ENCODE measurements around the gene TTC22.

The TTC22 gene

DNA sequence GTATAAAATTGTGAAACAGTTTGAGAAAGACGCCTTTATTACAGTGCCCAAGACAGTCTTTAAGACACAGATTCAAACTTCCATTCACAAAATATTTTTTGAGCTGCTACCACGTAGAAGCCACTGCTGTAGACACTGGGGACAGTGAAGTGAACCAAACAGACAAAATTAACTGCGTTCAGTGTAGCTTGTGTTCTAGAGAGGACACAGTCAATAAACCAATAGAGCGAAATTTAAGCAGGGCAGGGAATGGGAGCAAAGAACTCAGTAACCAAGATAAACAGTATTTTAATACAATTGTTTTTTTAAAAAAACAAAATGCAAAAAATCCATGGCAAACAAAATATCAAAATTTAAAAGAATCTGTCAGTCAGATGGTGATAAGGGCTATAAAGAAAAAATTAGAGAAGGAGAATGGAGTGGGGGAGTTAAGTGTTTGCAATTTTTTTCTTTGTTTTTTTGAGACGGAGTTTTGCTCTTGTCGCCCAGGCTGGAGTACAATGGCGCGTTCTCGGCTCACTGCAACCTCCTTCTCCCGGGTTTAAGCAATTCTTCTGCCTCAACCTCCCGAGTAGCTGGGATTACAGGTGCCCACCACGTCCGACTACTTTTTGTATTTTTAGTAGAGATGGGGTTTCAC lies 36.1 kb downstream of the TTC22 start:
- Histone ChIP-seq H3K4me3 (ENCODE audit: severe bottlenecking) (peak overlapping the region; percentile 70), H3K9me3 (ENCODE audit: severe bottlenecking) (no peaks in the 10 kb centered on the region), H3K27me3 (ENCODE audit: insufficient read depth, poor library complexity, severe bottlenecking) (no peaks in the 10 kb centered on the region), H3K27ac (ENCODE audit: poor library complexity, severe bottlenecking) (no peak overlapping the region), H3K36me3 (ENCODE audit: low read depth) (no peaks in the 10 kb centered on the region), H3K4me1 (ENCODE audit: insufficient read depth, poor library complexity, severe bottlenecking) (no peaks in the 10 kb centered on the region)
- ATAC-seq (ENCODE audit: low read depth) = peak; percentile 1; the same call in 1 of the 3 replicates
- no peak for TF ChIP-seq CTCF (IDR thresholded peaks at IDR 0.05; ENCODE audit: poor library complexity, severe bottlenecking)
- DNase-seq (ENCODE audit: low spot score) = no peak

DNA sequence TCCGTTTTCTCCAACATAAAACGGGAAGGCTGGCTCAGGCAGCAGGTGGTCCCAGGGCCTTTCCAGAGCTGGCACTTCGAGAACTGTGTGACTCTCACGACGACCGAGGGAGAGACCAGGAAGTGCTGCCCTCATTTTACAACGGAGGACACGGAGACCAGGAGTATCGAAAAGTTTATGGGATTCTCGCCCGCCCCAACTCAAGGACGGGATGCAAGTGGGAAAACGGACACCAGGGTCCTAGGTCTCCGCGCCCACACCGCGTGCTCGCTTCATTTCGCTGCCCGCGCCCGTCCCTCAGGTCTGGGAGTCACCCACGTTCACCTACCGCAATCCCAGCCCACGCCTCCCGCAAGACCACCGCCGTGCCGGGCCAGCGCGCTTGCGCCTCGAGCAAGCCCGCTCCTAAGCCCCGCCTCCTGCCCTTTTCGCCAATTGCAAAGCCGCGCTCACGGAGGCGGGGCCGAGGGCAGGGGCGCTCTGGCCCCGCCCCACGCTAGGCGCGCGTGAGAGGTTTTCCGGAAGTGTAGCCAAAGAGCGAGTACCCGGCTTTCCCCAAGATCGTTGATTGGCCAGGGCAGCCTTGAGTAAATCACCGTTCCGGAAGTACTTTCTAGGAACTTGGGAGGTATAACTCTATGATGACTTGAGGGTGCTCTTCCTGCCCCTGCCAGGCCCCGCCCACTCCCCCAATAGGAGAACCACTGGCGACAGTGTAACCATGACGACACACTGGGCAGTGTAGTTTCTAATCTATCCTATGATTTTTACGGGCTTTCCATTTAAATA lies 36.8 kb downstream of the TTC22 start, which contains the start of gene PARS2:
TSS of gene PARS2 (minus strand) at position 391 of the 789 bp plus-strand sequence. CDS start 5,362 bp downstream, outside the sequence.
- DNase-seq (ENCODE audit: low spot score) = peak; percentile 96
- H3K27me3 ChIP-seq (ENCODE audit: insufficient read depth, poor library complexity, severe bottlenecking) = no peaks in the 10 kb centered on the region
- no peak for TF ChIP-seq CTCF (IDR thresholded peaks at IDR 0.05; ENCODE audit: poor library complexity, severe bottlenecking)
- H3K4me3 ChIP-seq (ENCODE audit: severe bottlenecking) = peak within 1 kb of the TSS; percentile 70
- peak; percentile 97 for ATAC-seq (ENCODE audit: low read depth)
- H3K9me3 ChIP-seq (ENCODE audit: severe bottlenecking) = no peaks in the 10 kb centered on the region
- H3K36me3 ChIP-seq (ENCODE audit: low read depth) = no peaks in the 10 kb centered on the region
- no peaks in the 10 kb centered on the region for H3K4me1 ChIP-seq (ENCODE audit: insufficient read depth, poor library complexity, severe bottlenecking)
- peak within 1 kb of the TSS; percentile 14 for H3K27ac ChIP-seq (ENCODE audit: poor library complexity, severe bottlenecking)

- H3K27ac ChIP-seq (ENCODE audit: poor library complexity, severe bottlenecking) = peak overlapping the region; percentile 14
- peak overlapping the region; percentile 70 for H3K4me3 ChIP-seq (ENCODE audit: severe bottlenecking)
- DNase-seq (ENCODE audit: low spot score) (no peak), ATAC-seq (ENCODE audit: low read depth) (no peak; the same call in 2 of the 3 replicates)
- no peak for TF ChIP-seq CTCF (IDR thresholded peaks at IDR 0.05; ENCODE audit: poor library complexity, severe bottlenecking)
- no peaks in the 10 kb centered on the region for H3K36me3 ChIP-seq (ENCODE audit: low read depth)
- H3K4me1 ChIP-seq (ENCODE audit: insufficient read depth, poor library complexity, severe bottlenecking) = no peaks in the 10 kb centered on the region
- no peaks in the 10 kb centered on the region for H3K9me3 ChIP-seq (ENCODE audit: severe bottlenecking)
- no peaks in the 10 kb centered on the region for H3K27me3 ChIP-seq (ENCODE audit: insufficient read depth, poor library complexity, severe bottlenecking)
Observed at GRCh38 chr1:54763816-54764132, 37.3 kb downstream of the TTC22 start.

- H3K9me3 ChIP-seq (ENCODE audit: severe bottlenecking) = no peaks in the 10 kb centered on the region
- no peaks in the 10 kb centered on the region for H3K4me1 ChIP-seq (ENCODE audit: insufficient read depth, poor library complexity, severe bottlenecking)
- no peak for DNase-seq (ENCODE audit: low spot score)
- no peak overlapping the region for H3K27ac ChIP-seq (ENCODE audit: poor library complexity, severe bottlenecking)
- no peak for TF ChIP-seq CTCF (IDR thresholded peaks at IDR 0.05; ENCODE audit: poor library complexity, severe bottlenecking)
- H3K4me3 ChIP-seq (ENCODE audit: severe bottlenecking) = no peak overlapping the region
- H3K36me3 ChIP-seq (ENCODE audit: low read depth) = 0 out of 2 replicates have a peak, but pooled peaks cover 5% of the 10 kb centered on the region
- no peak for ATAC-seq (ENCODE audit: low read depth)
- H3K27me3 ChIP-seq (ENCODE audit: insufficient read depth, poor library complexity, severe bottlenecking) = no peaks in the 10 kb centered on the region
Observed at GRCh38 chr1:54758678-54759348, 42.3 kb downstream of the TTC22 start.
